Fibroblast of lung (primary cell): ENCODE measurements around the gene CCDC127. TPM values are rescaled to one million over a fixed set of nuclear protein-coding genes. Genes with fewer than 3 reads are reported as not detected.
"Not testable (repeated sequence)": the region's sequence is repeated elsewhere in the genome, so short reads cannot be mapped to it uniquely, and the experiment has no call there.

Source experiments
- DNase-seq, 2 donors: peaks; one replicate each; pipeline versions ENCODE4 v3.0.0 to v3.0.0-alpha.2; 2010; ENCODE audit warnings: low read depth in 2 of 2
- H2AFZ ChIP-seq: 2 replicates; pipeline ENCODE4 v1.5.1; 2012; ENCODE audit warnings: low read length, control low read depth, inconsistent platforms
- H3K27ac ChIP-seq: 2 replicates; pipeline ENCODE4 v1.5.1; 2011; ENCODE audit warnings: low read length, control low read depth; ENCODE audit not compliant: insufficient read depth
- H3K27me3 ChIP-seq: 2 replicates; pipeline ENCODE4 v1.5.1; 2011; ENCODE audit warnings: mild to moderate bottlenecking, low read length; ENCODE audit not compliant: control insufficient read depth, insufficient read depth
- H3K36me3 ChIP-seq: 2 replicates; pipeline ENCODE4 v1.5.1; 2011; ENCODE audit warnings: low read length; ENCODE audit not compliant: control insufficient read depth, insufficient read depth
- H3K4me1 ChIP-seq: 2 replicates; pipeline ENCODE4 v1.5.1; 2011; ENCODE audit warnings: low read length; ENCODE audit not compliant: control insufficient read depth, insufficient read depth; ENCODE audit errors: extremely low read depth
- H3K4me2 ChIP-seq: 2 replicates; pipeline ENCODE4 v1.5.1; 2011; ENCODE audit warnings: low read length, control low read depth; ENCODE audit not compliant: insufficient read depth; ENCODE audit errors: extremely low read depth
- H3K4me3 ChIP-seq, 4 experiments: fragments of 200-600 bp in 1 of 4; sonication (generic) in 1 of 4; replicated peaks in 1 of 4; 2 replicates each; pipeline ENCODE4 v1.5.1; 2011 to 2016; ENCODE audit warnings: low read length in 4 of 4, low read depth in 3 of 4, mild to moderate bottlenecking in 3 of 4, control low read depth in 2 of 4, inconsistent platforms in 1 of 4, mixed read lengths in 1 of 4; ENCODE audit not compliant: insufficient read depth in 1 of 4; ENCODE audit errors: control extremely low read depth in 1 of 4
- H3K79me2 ChIP-seq: 2 replicates; pipeline ENCODE4 v1.5.1; 2012; ENCODE audit warnings: mild to moderate bottlenecking, low read length, inconsistent platforms; ENCODE audit not compliant: control insufficient read depth, insufficient read depth
- H3K9ac ChIP-seq: 2 replicates; pipeline ENCODE4 v1.5.1; 2011; ENCODE audit warnings: mild to moderate bottlenecking, low read length, control low read depth; ENCODE audit not compliant: insufficient read depth
- H3K9me3 ChIP-seq: 2 replicates; pipeline ENCODE4 v1.5.1; 2012; ENCODE audit warnings: low read depth, low read length; ENCODE audit not compliant: control insufficient read depth, insufficient read depth
- H4K20me1 ChIP-seq: 2 replicates; pipeline ENCODE4 v1.5.1; 2011; ENCODE audit warnings: low read length; ENCODE audit not compliant: control insufficient read depth, insufficient read depth; ENCODE audit errors: extremely low read depth
- EZH2 ChIP-seq: IDR thresholded peaks from 2 replicates; pipeline ENCODE4 v1.5.1; 2012; ENCODE audit warnings: low read length, control low read depth, mild to moderate bottlenecking; ENCODE audit errors: missing control alignments
- polyA plus RNA-seq, 2 donors: library from polyadenylated mRNA; depleted of rRNA in 1 of 2; stranded (reverse) in 1 of 2; unstranded in 1 of 2; fragments of >200 nt; gene quantifications; 2 replicates each; pipeline ENCODE4 v1.2.1, GENCODE V29; 2011 to 2012; ENCODE audit warnings: missing spikeins in 1 of 2
- total RNA-seq: library from RNA; depleted of rRNA; stranded (reverse); fragments of >200 nt; gene quantifications from 2 replicates; pipeline ENCODE4 v1.2.1, GENCODE V29; 2014
- TF ChIP-seq, protein P1 (sequence below), 2 donors: IDR thresholded peaks in 1 of 2; conservative IDR thresholded peaks in 1 of 2; 1 replicate in 1 of 2; 2 replicates in 1 of 2; pipeline ENCODE4 v1.5.1; 2011 to 2012; ENCODE audit warnings: low read length in 2 of 2, control low read depth in 1 of 2, inconsistent platforms in 1 of 2, low read depth in 1 of 2, mild to moderate bottlenecking in 1 of 2

Gene CCDC127
- total and polyA plus RNA-seq, 2 donors (not counting 1 experiment from before 2014, with no cell fraction given), result 4.8 to 5.6 TPM

GRCh38 chr5:234450-234849 is 16.5 kb upstream of the CCDC127 start:
- H3K36me3 ChIP-seq, result peaks cover 10% of the 10 kb centered on the region
- no peaks in the 10 kb centered on the region for H4K20me1 ChIP-seq
- TF ChIP-seq, protein P1, sequence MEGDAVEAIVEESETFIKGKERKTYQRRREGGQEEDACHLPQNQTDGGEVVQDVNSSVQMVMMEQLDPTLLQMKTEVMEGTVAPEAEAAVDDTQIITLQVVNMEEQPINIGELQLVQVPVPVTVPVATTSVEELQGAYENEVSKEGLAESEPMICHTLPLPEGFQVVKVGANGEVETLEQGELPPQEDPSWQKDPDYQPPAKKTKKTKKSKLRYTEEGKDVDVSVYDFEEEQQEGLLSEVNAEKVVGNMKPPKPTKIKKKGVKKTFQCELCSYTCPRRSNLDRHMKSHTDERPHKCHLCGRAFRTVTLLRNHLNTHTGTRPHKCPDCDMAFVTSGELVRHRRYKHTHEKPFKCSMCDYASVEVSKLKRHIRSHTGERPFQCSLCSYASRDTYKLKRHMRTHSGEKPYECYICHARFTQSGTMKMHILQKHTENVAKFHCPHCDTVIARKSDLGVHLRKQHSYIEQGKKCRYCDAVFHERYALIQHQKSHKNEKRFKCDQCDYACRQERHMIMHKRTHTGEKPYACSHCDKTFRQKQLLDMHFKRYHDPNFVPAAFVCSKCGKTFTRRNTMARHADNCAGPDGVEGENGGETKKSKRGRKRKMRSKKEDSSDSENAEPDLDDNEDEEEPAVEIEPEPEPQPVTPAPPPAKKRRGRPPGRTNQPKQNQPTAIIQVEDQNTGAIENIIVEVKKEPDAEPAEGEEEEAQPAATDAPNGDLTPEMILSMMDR (conservative IDR thresholded peaks at IDR 0.05 in 1 of 2, IDR thresholded peaks at IDR 0.05 in 1 of 2; ENCODE audit: low read depth in 1 of 2, low read length in 2 of 2), result no peak
- H3K9ac ChIP-seq, result no peak overlapping the region
- no peak overlapping the region for H3K4me3 ChIP-seq
- no peak overlapping the region for H2AFZ ChIP-seq
- H3K4me1 ChIP-seq, result no peaks in the 10 kb centered on the region
- DNase-seq, result no peak
- H3K27me3 ChIP-seq, result no peaks in the 10 kb centered on the region
- H3K9me3 ChIP-seq, result no peaks in the 10 kb centered on the region
- H3K4me2 ChIP-seq, result no peak overlapping the region
- H3K79me2 ChIP-seq, result no peaks in the 10 kb centered on the region
- H3K27ac ChIP-seq, result no peak overlapping the region

- H3K4me1 ChIP-seq, H3K9ac ChIP-seq, H3K4me2 ChIP-seq, H3K4me3 ChIP-seq, H4K20me1 ChIP-seq, H3K36me3 ChIP-seq, H3K27ac ChIP-seq, H3K9me3 ChIP-seq, DNase-seq, H2AFZ ChIP-seq, H3K27me3 ChIP-seq, H3K79me2 ChIP-seq: not testable (repeated sequence)
These were observed 15.5 kb upstream of the CCDC127 start for GRCh38 chr5:233426-233825.

DNA sequence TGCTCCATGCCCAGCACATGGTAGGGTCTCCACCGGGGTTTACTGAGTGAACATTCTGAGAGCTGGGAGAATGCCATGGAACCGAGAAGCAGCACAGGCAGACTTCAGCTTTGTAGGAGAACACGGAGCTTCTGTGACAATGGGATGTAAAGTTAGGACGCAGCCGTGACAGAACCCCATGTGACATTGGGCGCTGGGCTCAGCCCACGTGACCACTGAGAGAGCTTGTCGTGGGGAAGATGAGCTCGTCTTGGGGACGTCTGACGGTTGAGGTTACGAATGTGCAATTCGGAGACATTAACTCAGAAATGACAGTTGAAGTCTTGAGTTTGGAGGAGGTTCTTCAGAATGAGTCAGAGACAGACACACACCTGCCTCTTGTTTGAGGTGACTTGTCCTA is 13.7 kb upstream of the CCDC127 start:
- no peaks in the 10 kb centered on the region for H4K20me1 ChIP-seq
- H3K9me3 ChIP-seq, result no peaks in the 10 kb centered on the region
- TF ChIP-seq EZH2, result no peak
- TF ChIP-seq, protein P1 (conservative IDR thresholded peaks at IDR 0.05 in 1 of 2, IDR thresholded peaks at IDR 0.05 in 1 of 2; ENCODE audit: low read depth in 1 of 2, low read length in 2 of 2), result no peak
- H3K27ac ChIP-seq, result no peak overlapping the region
- no peak overlapping the region for H3K4me3 ChIP-seq
- H3K79me2 ChIP-seq, result no peaks in the 10 kb centered on the region
- H3K27me3 ChIP-seq, result no peaks in the 10 kb centered on the region
- no peak for DNase-seq
- H3K9ac ChIP-seq, result no peak overlapping the region
- no peak overlapping the region for H2AFZ ChIP-seq
- peaks cover 11% of the 10 kb centered on the region for H3K36me3 ChIP-seq
- H3K4me2 ChIP-seq, result no peak overlapping the region
- no peaks in the 10 kb centered on the region for H3K4me1 ChIP-seq

GRCh38 chr5:230711-231110 is 12.8 kb upstream of the CCDC127 start:
- TF ChIP-seq EZH2, result no peak
- TF ChIP-seq, protein P1 (conservative IDR thresholded peaks at IDR 0.05 in 1 of 2, IDR thresholded peaks at IDR 0.05 in 1 of 2; ENCODE audit: low read depth in 1 of 2, low read length in 2 of 2), result no peak
- no peak for DNase-seq
- Histone ChIP-seq H2AFZ (no peak overlapping the region), H3K79me2 (no peaks in the 10 kb centered on the region), H4K20me1 (no peaks in the 10 kb centered on the region), H3K9ac (no peak overlapping the region), H3K4me1 (no peaks in the 10 kb centered on the region), H3K9me3 (no peaks in the 10 kb centered on the region), H3K4me2 (no peak overlapping the region), H3K27me3 (no peaks in the 10 kb centered on the region), H3K27ac (no peak overlapping the region), H3K4me3 (no peak overlapping the region), H3K36me3 (peaks cover 12% of the 10 kb centered on the region)
